GM19468 (cell line): ENCODE results near the gene MTMR12.
"Not testable (repeated sequence)": the region's sequence is repeated elsewhere in the genome, so short reads cannot be mapped to it uniquely, and the experiment has no call there.

Experiments
- ATAC-seq: cut with Tn5 transposase; IDR thresholded peaks from one replicate; pipeline ENCODE4 v1.9.1; 2021; ENCODE audit warnings: mild to moderate bottlenecking, moderate library complexity, moderate number of reproducible peaks; ENCODE audit not compliant: unreplicated experiment; ENCODE audit errors: extremely low read depth

Gene MTMR12

DNA sequence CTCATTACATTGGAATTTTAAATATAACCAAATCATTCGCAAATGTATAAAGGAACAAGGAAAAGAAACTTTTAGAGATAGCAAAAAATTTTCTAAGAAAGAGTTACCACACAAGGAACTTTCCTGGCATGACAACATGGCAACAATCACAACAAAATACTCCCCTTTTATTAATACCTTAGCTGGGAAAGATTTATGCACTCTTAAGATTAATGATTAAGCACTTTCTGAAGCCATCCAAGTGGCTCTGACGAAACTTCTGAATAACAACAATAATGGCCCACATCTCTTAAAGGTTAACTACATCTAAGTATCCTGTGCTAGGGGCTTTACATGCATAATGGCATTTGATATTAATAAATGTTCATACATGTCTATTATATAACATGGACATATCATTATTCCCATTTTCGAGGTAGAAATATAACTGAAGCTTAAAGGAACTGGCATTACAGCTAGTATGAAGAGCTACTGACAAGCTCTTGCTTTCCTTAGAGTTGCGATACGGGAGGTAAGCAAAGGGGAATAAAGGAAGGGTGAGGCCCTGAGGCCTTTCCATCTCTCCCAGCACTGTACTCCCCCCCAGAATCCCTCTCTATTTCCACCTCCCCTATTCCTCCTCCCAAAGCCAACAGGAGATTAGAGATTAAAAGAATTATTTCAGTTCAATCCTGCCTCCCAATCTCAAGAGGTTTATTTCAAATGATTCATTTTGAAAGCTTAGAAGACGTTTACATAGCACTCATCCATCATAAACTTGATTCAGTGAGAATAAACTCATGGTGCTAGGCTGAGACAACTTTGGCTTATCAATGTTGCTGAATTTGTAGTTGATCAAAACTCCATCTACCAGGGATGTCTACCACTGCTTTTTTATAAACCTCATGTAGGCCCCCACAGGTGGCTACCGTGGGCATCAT lies 9.6 kb downstream of the MTMR12 start:
- no peak for ATAC-seq

DNA sequence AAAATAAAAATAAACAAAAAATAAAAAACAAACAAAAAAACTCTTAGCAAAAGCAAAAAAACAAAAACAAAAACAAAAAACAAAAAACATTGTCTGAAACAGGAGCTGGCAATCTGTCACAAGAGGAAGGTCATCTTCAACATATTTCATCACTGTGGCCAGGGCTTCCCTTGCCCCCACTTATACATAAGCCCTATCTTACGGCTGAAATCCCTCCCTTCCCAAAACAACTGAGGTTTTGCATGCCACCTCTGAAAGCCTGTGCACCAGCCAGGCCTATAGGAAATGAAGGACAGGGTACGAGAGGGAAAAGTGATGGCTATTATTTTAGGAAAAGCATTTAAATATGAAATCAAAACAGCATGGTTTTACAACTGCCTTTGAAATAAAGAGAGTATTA lies 10.8 kb downstream of the MTMR12 start:
- ATAC-seq, result no peak

DNA sequence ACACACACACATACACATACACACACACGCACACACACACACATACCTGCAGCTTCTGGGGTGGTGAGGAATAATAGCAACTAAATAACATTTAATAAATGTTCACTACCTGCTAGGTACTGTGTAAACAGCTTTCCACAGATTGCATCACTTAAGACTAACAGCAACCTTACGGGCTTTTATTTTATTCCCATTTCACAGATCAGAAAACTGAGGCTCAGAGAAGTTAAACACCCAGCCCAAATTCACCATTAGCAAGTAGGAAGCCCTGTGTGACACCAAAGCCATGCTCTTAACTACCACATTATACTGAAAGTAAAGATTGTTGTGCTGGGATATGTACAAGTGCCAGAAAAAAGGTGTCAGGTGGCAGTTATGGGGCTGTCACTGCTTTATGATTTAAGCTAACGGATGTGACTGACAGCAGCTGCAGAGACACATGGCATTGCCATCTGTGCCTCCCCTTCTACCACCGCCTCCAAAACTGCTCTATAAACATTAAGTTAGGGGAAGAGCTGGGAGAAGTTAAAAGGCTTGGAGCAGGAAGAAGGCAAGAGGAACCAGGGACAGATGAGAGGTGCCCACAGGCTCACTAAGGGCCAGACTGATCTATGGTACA lies 13.6 kb downstream of the MTMR12 start:
- ATAC-seq, result no peak

GRCh38 chr5:32298059-32298415 lies 14.7 kb downstream of the MTMR12 start:
- ATAC-seq, result no peak

DNA sequence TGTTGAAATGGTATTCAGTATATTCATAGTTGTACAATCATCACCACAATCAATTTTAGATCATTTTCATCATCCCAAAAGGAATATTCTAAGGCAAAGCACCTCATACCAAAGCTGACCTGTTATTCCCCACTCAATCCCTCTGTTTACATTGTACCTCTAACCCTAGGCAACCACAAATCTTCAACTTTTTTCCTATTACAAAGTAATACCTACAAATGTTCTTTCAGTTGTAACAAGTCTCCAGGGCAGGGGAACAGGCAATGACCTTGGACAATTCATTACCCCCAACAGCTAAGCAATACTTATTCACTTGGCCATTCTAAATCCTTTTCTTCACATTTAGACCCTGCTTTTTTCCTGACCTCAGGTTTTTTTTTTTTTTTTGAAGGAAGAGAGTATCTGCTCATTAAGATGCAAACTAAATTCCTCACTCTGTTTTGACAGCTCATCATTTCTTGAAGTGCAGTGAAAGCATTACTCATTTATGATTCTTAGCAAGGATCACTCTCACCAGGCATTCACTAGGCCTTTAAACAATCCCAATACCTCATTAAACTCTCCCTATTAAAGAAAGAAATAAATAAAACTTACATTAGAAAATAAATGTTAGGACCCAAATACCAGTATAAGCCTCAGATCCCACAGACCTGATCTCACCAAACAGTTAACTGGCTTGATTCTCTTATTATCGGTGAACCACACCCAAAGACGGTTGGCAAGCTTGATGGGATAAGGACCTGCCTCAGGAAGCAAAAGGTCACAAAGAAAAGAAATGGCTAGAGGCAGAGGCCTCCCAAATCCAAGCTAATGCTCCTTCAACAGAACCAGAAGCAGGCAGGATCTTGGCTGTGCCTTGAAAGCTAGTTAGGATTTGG lies 15.3 kb downstream of the MTMR12 start:
- ATAC-seq, result no peak

DNA sequence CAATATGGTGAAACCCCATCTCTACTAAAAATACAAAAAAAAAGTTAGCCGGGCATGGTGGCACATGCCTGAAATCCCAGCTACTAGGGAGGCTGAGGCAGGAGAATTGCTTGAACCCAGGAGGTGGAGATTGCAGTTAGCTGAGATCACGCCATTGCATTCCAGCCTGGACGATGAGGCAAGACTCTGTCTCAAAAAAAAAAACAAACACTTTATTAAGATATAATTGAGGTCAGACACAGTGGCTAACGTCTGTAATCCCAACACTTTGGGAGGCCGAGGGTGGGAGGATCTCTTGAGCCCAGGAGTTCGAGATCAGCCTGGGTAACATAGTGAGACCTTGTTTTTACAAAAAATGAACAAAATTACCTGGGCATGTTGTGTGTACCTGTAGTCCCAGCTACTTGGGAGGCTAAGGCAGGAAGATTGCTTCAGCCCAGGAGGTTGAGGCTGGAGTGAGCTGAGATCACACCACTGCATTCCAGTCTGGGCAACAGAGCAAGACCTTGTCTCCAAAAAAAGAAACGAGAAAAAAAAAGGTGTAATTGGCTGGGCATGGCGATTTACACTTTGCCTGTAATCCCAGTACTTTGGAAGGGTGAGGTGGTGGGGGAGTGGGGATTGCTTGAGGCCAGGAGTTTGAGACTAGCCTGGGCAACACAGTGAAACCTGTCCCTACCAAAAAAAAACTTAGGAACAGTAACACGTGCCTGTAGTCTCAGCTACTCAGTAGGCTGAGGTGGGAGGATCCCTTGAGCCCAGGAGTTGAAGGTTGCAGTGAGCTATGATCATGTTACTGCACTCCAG lies 16.6 kb downstream of the MTMR12 start:
- ATAC-seq, result not testable (repeated sequence)

DNA sequence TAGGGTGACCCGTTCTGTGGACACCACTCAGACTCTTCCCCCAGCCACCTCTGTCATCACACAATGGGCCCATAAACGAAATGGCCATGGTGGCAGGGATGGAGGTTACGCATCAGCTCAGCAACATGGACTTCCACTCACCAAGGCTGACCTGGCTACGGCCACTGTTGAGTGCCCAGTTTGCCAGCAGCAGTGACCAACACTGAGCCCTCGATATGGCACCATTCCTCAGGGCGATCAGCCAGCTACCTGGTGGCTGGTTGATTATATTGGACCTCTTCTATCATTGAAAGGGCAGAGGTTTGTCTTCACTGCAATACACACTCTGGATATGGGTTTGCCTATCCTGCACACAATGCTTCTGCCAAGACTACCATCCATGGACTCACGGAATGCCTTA lies 21.1 kb downstream of the MTMR12 start:
- ATAC-seq, result no peak

- ATAC-seq, result no peak
Observed at GRCh38 chr5:32290922-32291321, 21.8 kb downstream of the MTMR12 start.

DNA sequence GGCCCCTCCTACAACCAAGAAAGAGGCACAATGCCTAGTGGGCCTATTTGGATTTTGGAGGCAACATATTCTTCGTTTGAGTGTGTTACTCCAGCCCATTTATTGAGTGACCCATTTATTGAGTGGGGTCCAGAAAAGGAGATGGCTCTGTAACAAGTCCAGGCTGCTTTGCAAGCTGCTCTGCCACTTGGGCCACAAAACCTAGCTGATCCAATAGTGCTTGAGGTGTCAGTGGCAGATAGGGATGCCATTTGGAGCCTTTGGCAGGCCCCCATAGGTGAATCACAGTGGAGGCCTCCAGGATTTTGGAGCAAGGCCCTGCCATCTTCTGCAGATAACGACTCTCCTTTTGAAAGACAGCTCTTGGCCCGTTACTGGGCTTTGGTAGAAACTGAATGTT lies 22.2 kb downstream of the MTMR12 start:
- not testable (repeated sequence) for ATAC-seq

DNA sequence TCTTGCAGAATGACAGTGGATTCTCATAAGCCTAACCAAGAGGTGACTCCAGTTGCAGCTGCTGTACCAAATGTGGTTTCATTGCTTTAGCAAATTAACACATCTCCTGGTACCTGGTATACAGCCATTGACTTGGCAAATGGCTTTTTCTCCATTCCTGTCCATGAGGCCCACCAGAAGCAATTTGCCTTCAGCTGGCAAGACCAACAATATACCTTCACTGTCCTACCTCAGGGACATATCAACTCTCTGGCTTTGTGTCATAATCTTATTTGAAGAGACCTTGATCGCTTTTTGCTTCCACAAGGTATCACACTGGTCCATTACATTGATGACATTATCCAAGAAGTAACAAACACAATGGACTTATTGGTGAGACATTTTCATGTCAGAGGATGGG lies 22.8 kb downstream of the MTMR12 start:
- not testable (repeated sequence) for ATAC-seq

DNA sequence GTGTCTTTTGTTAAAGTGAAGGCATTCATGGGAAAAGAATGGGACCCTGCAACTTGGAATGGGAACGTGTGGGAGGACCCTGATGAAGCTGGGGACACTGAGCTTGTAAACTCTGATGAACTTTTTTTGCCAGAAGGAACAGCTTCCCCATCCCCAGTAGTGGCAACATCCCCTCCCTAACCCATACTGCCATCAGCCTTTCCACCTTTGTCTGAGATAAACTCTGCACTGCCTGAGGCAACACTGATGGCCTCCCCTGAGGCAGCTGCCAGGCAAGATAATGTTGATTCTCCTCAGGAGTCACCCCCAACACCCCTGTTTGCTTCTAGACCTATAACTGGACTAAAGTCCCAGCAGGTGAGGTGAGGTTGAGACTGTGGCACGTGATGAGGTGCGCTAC lies 24.6 kb downstream of the MTMR12 start:
- ATAC-seq, result not testable (repeated sequence)

DNA sequence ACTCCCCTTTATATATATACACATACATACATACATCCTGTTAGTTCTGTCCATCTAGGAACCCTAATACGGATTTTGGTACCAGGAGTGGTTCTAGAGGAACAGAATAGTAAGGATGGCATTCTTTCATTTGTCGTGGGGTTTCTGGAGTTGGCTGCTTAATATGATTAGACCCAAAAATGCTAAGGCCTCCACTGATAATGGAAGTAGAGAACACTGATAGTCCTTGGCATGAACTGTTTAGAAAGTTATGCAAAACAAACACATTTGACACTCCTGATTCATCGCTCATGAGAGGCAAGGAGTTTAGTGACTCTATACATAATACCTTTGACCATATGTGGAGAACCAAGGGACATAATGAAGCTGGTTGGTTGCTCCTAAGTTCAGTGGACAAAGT lies 25.2 kb downstream of the MTMR12 start:
- ATAC-seq, result not testable (repeated sequence)

- ATAC-seq, result no peak
Observed at GRCh38 chr5:32285510-32286138, 27.1 kb downstream of the MTMR12 start.

DNA sequence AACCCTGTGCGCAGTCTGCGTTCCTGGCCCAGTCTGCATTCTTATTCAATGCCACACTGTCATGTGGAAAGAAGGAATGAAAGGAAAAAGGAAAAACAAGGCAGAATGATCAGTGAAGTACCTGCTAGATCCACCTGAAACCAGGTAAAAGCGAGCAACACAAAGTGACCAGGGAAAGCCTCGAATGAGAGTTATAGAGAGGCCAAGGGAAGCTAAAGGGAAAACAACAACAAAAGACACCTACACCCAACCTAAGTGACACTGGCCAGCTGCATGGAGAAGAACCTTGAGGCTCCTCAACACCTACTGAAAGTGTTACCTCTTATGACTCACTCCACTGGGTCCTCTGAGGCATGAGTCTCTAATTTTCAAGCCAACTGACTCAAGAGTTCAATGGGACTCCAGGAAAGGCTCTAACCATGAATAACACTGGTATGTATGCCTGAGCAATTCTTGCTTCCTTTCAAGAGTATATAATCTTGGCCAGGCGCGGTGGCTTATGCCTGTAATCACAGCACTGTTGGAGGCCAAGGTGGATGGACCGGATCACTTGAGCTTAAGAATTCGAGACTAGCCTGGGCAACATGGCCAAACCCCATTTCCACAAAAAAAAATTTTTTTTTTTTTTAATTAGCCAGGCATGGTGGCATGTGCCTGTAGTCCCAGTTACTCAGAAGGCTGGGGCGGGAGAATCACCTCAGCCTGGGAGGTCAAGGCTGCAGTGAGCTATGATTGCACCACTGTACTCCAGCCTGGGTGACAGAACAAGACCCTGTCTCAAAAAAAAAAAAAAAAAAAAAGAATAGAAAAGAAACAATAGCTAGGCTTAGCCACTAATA lies 29.0 kb downstream of the MTMR12 start:
- ATAC-seq, result no peak

DNA sequence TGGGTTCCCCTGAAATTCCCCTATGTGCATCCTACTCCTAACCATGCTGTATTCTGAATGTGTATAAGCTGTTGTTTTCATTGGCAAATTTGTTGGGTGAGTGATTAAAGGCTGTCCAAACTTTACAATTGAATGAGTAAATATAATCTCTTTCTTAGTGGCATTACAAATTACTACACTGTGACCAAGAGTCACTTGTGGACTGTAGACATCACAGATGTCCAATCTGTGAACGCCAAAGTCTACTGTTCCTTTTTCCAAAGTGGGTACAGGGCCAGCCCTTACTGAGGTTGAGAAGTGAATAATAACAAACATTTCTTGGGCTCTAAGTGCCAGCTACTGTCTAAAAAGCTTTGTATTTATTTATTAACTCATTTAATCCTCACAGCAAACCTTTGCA lies 29.7 kb downstream of the MTMR12 start:
- no peak for ATAC-seq

GRCh38 chr5:32282633-32283032 lies 30.1 kb downstream of the MTMR12 start:
- no peak for ATAC-seq

- ATAC-seq, result not testable (repeated sequence)
Observed at GRCh38 chr5:32281378-32282133, 31.2 kb downstream of the MTMR12 start.

- peak; percentile 76 for ATAC-seq
Observed at GRCh38 chr5:32280656-32281081, 32.1 kb downstream of the MTMR12 start.
